A673 (cell line): ENCODE results near the gene BNIP1.

Source experiments
- EZH2 ChIP-seq: fragments of 200-600 bp; sonication (generic); IDR thresholded peaks from 2 replicates; pipeline ENCODE4 v1.6.1; 2017; ENCODE audit warnings: borderline replicate concordance, low read depth, mild to moderate bottlenecking, mixed read lengths, antibody characterized with exemption, low read length; ENCODE audit not compliant: poor library complexity, severe bottlenecking
- TF ChIP-seq, protein P1 (sequence below): fragments of 300-800, 200-600 bp; sonication (generic); conservative IDR thresholded peaks from 2 replicates; pipeline ENCODE4 v1.5.1; 2017; ENCODE audit warnings: low read depth, mild to moderate bottlenecking, antibody characterized with exemption, low read length, moderate library complexity, mixed read lengths

GRCh38 chr5:173148354-173148753 lies 4.0 kb downstream of the BNIP1 start:
- TF ChIP-seq, protein P1, sequence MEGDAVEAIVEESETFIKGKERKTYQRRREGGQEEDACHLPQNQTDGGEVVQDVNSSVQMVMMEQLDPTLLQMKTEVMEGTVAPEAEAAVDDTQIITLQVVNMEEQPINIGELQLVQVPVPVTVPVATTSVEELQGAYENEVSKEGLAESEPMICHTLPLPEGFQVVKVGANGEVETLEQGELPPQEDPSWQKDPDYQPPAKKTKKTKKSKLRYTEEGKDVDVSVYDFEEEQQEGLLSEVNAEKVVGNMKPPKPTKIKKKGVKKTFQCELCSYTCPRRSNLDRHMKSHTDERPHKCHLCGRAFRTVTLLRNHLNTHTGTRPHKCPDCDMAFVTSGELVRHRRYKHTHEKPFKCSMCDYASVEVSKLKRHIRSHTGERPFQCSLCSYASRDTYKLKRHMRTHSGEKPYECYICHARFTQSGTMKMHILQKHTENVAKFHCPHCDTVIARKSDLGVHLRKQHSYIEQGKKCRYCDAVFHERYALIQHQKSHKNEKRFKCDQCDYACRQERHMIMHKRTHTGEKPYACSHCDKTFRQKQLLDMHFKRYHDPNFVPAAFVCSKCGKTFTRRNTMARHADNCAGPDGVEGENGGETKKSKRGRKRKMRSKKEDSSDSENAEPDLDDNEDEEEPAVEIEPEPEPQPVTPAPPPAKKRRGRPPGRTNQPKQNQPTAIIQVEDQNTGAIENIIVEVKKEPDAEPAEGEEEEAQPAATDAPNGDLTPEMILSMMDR: no peak
- TF ChIP-seq EZH2: no peak
